IMR-90 (cell line): ENCODE measurements around the gene CAVIN1. TPM values are rescaled to one million over a fixed set of nuclear protein-coding genes. Genes with fewer than 3 reads are reported as not detected.

Experiments
- ATAC-seq: fragments of 200-7000 bp; cut with Tn5 transposase; 2 replicates; pipeline ENCODE4 v1.9.1; 2020; ENCODE audit warnings: low read depth, mild to moderate bottlenecking, moderate library complexity
- BruUV-seq: library from RNA; stranded (reverse); fragments of 400-500 nt; replicated peaks from 2 replicates; lab custom pipeline; 2021; lab: Mats Ljungman, UMichigan
- CTCF ChIA-PET: fragments of 300-600 bp; formaldehyde crosslinking; extraction: SDS; loops from one replicate; lab custom pipeline; 2021; ENCODE audit warnings: antibody characterized with exemption; lab: Yijun Ruan, JAX
- POLR2A ChIA-PET: fragments of 300-600 bp; sonication (Branson Sonifier 250); formaldehyde crosslinking; loops from one replicate; lab custom pipeline; 2022; ENCODE audit warnings: antibody characterized with exemption; ENCODE audit not compliant: unreplicated experiment; lab: Charles Lee
- DNase-seq: peaks from one replicate; pipeline ENCODE4 v3.0.0; 2013
- H2AFZ ChIP-seq: replicated peaks from 2 replicates; pipeline ENCODE3; 2013; ENCODE audit warnings: low read length, mild to moderate bottlenecking; ENCODE audit not compliant: poor library complexity
- H2AK5ac ChIP-seq: 2 replicates; pipeline ENCODE4 v1.6.1; 2013; ENCODE audit warnings: low read depth, low read length, inconsistent platforms
- H2AK9ac ChIP-seq: replicated peaks from 2 replicates; pipeline ENCODE3; 2013; ENCODE audit warnings: mild to moderate bottlenecking, low read depth, low read length, moderate library complexity; ENCODE audit not compliant: poor library complexity
- H2BK120ac ChIP-seq: 2 replicates; pipeline ENCODE4 v1.6.1; 2013; ENCODE audit warnings: low read depth, low read length, inconsistent platforms
- H2BK15ac ChIP-seq: 3 replicates; pipeline ENCODE4 v1.6.1; 2013; ENCODE audit warnings: low read depth, low read length, inconsistent platforms
- H2BK20ac ChIP-seq: 2 replicates; pipeline ENCODE4 v1.6.1; 2013; ENCODE audit warnings: low read depth, mild to moderate bottlenecking, inconsistent platforms, low read length, moderate library complexity
- H2BK5ac ChIP-seq: 2 replicates; pipeline ENCODE4 v1.6.1; 2013; ENCODE audit warnings: mild to moderate bottlenecking, low read depth, low read length, inconsistent platforms; ENCODE audit not compliant: poor library complexity, severe bottlenecking
- H3K14ac ChIP-seq: replicated peaks from 2 replicates; pipeline ENCODE4 v1.6.1; 2013; ENCODE audit warnings: low read depth, low read length, inconsistent platforms
- H3K18ac ChIP-seq: 2 replicates; pipeline ENCODE4 v1.6.1; 2013; ENCODE audit warnings: low read depth, low read length, control low read depth
- H3K23ac ChIP-seq: 2 replicates; pipeline ENCODE4 v1.6.1; 2013; ENCODE audit warnings: low read depth, low read length, inconsistent platforms
- H3K27ac ChIP-seq: 2 replicates; pipeline ENCODE4 v1.5.1; 2013; ENCODE audit warnings: mild to moderate bottlenecking, control low read depth, low read length; ENCODE audit not compliant: insufficient read depth
- H3K27me3 ChIP-seq: 2 replicates; pipeline ENCODE4 v1.6.1; 2013; ENCODE audit warnings: low read length; ENCODE audit not compliant: control insufficient read depth, insufficient read depth
- H3K36me3 ChIP-seq: 2 replicates; pipeline ENCODE4 v1.6.1; 2013; ENCODE audit warnings: low read length, mixed read lengths; ENCODE audit not compliant: control insufficient read depth, insufficient read depth
- H3K4ac ChIP-seq: 2 replicates; pipeline ENCODE4 v1.6.1; 2013; ENCODE audit warnings: low read depth, low read length, inconsistent platforms
- H3K4me1 ChIP-seq: 2 replicates; pipeline ENCODE4 v1.6.1; 2013; ENCODE audit warnings: low read length, mixed read lengths; ENCODE audit not compliant: control insufficient read depth, insufficient read depth
- H3K4me2 ChIP-seq: 2 replicates; pipeline ENCODE4 v1.6.1; 2013; ENCODE audit warnings: low read depth, mild to moderate bottlenecking, control low read depth, low read length, moderate library complexity
- H3K4me3 ChIP-seq: 2 replicates; pipeline ENCODE4 v1.5.1; 2013; ENCODE audit warnings: low read depth, mild to moderate bottlenecking, control low read depth, low read length, moderate library complexity; ENCODE audit not compliant: insufficient read depth
- H3K56ac ChIP-seq: 2 replicates; pipeline ENCODE4 v1.6.1; 2013; ENCODE audit warnings: low read length, inconsistent platforms; ENCODE audit not compliant: insufficient read depth; ENCODE audit errors: extremely low read depth
- H3K79me1 ChIP-seq, 2 experiments: 2 replicates each; pipeline ENCODE4 v1.6.1; 2013; ENCODE audit warnings: low read length in 2 of 2, inconsistent platforms in 1 of 2, low read depth in 1 of 2
- H3K9ac ChIP-seq: 2 replicates; pipeline ENCODE4 v1.6.1; 2013; ENCODE audit warnings: low read depth, low read length, control low read depth
- H3K9me1 ChIP-seq: 2 replicates; pipeline ENCODE4 v1.6.1; 2013; ENCODE audit warnings: low read length, inconsistent platforms; ENCODE audit not compliant: insufficient read depth
- H3K9me3 ChIP-seq: 2 replicates; pipeline ENCODE4 v1.6.1; 2013; ENCODE audit warnings: low read length; ENCODE audit not compliant: control insufficient read depth, insufficient read depth
- H4K20me1 ChIP-seq: 2 replicates; pipeline ENCODE4 v1.6.1; 2013; ENCODE audit warnings: low read length, inconsistent platforms; ENCODE audit not compliant: insufficient read depth
- H4K5ac ChIP-seq: 2 replicates; pipeline ENCODE4 v1.6.1; 2013; ENCODE audit warnings: mild to moderate bottlenecking, low read depth, low read length, control low read depth
- H4K8ac ChIP-seq, 2 experiments: 2 replicates each; pipeline ENCODE4 v1.6.1; 2013; ENCODE audit warnings: low read depth in 2 of 2, low read length in 2 of 2, control low read depth in 1 of 2, inconsistent platforms in 1 of 2
- H4K91ac ChIP-seq: 2 replicates; pipeline ENCODE4 v1.6.1; 2013; ENCODE audit warnings: low read depth, low read length, inconsistent platforms; ENCODE audit not compliant: insufficient read depth
- BHLHE40 ChIP-seq: fragments of 150-350 bp; IDR thresholded peaks from 2 replicates; pipeline ENCODE4 v1.6.1; 2016; ENCODE audit warnings: mild to moderate bottlenecking, low read depth, low read length
- CEBPB ChIP-seq: IDR thresholded peaks from 2 replicates; pipeline ENCODE4 v1.6.1; 2012; ENCODE audit warnings: low read depth, low read length, improper control_type of control experiment
- CHD1 ChIP-seq: IDR thresholded peaks from 2 replicates; pipeline ENCODE4 v1.6.1; 2012; ENCODE audit warnings: low read depth, low read length, improper control_type of control experiment
- CTCF ChIP-seq: conservative IDR thresholded peaks from 2 replicates; pipeline ENCODE4 v1.5.1; 2012; ENCODE audit warnings: mild to moderate bottlenecking, low read depth, low read length, improper control_type of control experiment
- FOS ChIP-seq: fragments of 150-350 bp; IDR thresholded peaks from 2 replicates; pipeline ENCODE4 v1.6.1; 2016; ENCODE audit warnings: low read depth, low read length
- MAFK ChIP-seq: IDR thresholded peaks from 2 replicates; pipeline ENCODE4 v1.6.1; 2012; ENCODE audit warnings: low read depth, low read length, improper control_type of control experiment
- MAZ ChIP-seq: IDR thresholded peaks from 2 replicates; pipeline ENCODE4 v1.6.1; 2012; ENCODE audit warnings: low read depth, mild to moderate bottlenecking, low read length, improper control_type of control experiment, moderate library complexity, borderline replicate concordance
- MXI1 ChIP-seq: IDR thresholded peaks from 2 replicates; pipeline ENCODE4 v1.6.1; 2012; ENCODE audit warnings: low read depth, mild to moderate bottlenecking, low read length, moderate library complexity, borderline replicate concordance
- NFE2L2 ChIP-seq: fragments of 150-350 bp; IDR thresholded peaks from 2 replicates; pipeline ENCODE4 v1.6.1; 2016; ENCODE audit warnings: low read depth, mild to moderate bottlenecking, low read length
- POLR2A ChIP-seq: IDR thresholded peaks from 2 replicates; pipeline ENCODE4 v1.6.1; 2012; ENCODE audit warnings: mild to moderate bottlenecking, low read depth, low read length
- RAD21 ChIP-seq: IDR thresholded peaks from 2 replicates; pipeline ENCODE4 v1.6.1; 2012; ENCODE audit warnings: low read length, improper control_type of control experiment
- RCOR1 ChIP-seq: IDR thresholded peaks from 2 replicates; pipeline ENCODE4 v1.6.1; 2012; ENCODE audit warnings: mild to moderate bottlenecking, low read length, improper control_type of control experiment; ENCODE audit not compliant: insufficient replicate concordance
- RFX5 ChIP-seq: IDR thresholded peaks from 2 replicates; pipeline ENCODE4 v1.8.0; 2012; ENCODE audit warnings: low read depth, mild to moderate bottlenecking, low read length, moderate library complexity
- SMC3 ChIP-seq: fragments of 150-350 bp; IDR thresholded peaks from 2 replicates; pipeline ENCODE4 v1.6.1; 2016; ENCODE audit warnings: low read depth, mild to moderate bottlenecking, antibody characterized with exemption, low read length, moderate library complexity
- USF2 ChIP-seq: fragments of 150-350 bp; IDR thresholded peaks from 2 replicates; pipeline ENCODE4 v1.6.1; 2017; ENCODE audit warnings: mild to moderate bottlenecking, antibody characterized with exemption, low read length, low read depth
- WGBS, 2 experiments: methylation state at CpG; one replicate each; pipeline versions ENCODE4 v1.1.5 to v1.1.7; 2013; ENCODE audit warnings: missing lambda C conversion rate in 2 of 2; ENCODE audit not compliant: insufficient read length in 1 of 2; ENCODE audit errors: extremely low coverage in 2 of 2; 5-methylcytosine and 5-hydroxymethylcytosine counted together
- dilution Hi-C: fragments of 300-500 bp; cut with HindIII; formaldehyde crosslinking; loops from one replicate; pipeline ENCODE4 v1.14.3; 2018; ENCODE audit warnings: low sequenced_read_pairs; ENCODE audit not compliant: unreplicated experiment
- in situ Hi-C: fragments of 300-500 bp; cut with MboI; formaldehyde crosslinking; loops from 3 replicates; pipeline ENCODE4 v1.14.3; 2019; ENCODE audit warnings: low sequenced_read_pairs, inconsistent platforms, mixed read lengths
- intact Hi-C: fragments of 100-400 bp; cut with micrococcal nuclease; formaldehyde crosslinking; loops from 2 replicates; pipeline ENCODE4 v1.10.0; 2022
- polyA plus RNA-seq, 3 experiments: library from polyadenylated mRNA; depleted of rRNA; stranded (reverse); fragments of >200 nt; gene quantifications; 2 replicates each; pipeline ENCODE4 v1.2.3, GENCODE V29; 2012; ENCODE audit warnings: low replicate concordance in 1 of 3
- total RNA-seq: library from RNA; depleted of rRNA; stranded (reverse); fragments of >200 nt; gene quantifications from 2 replicates; pipeline ENCODE4 v1.2.3, GENCODE V29; 2012
- TF ChIP-seq, protein P1 (sequence below): fragments of 150-350 bp; IDR thresholded peaks from 2 replicates; pipeline ENCODE4 v1.6.1; 2016; ENCODE audit warnings: low read depth, mild to moderate bottlenecking, low read length, moderate library complexity, borderline replicate concordance

CAVIN1 gene
- total and polyA plus RNA-seq, 2 of the 4 experiments (the other 2 are of a cell fraction): 491 to 556 TPM

- no peaks in the 10 kb centered on the region for H3K9me3 ChIP-seq
- H2AK5ac ChIP-seq: no peak overlapping the region
- peak overlapping the region; percentile 15 for H2BK5ac ChIP-seq
- H3K27ac ChIP-seq: peak overlapping the region; percentile 35; the same call in 1 of the 2 replicates
- peaks cover 10% of the 10 kb centered on the region for H3K9me1 ChIP-seq
- peaks cover 21% of the 10 kb centered on the region for H3K36me3 ChIP-seq
- intact Hi-C loops: loop anchor here (1.0 kb wide), 1 partner anchor 77 kb away; no protein-coding TSS in a partner anchor
- no peak overlapping the region for H3K4me2 ChIP-seq
- dilution Hi-C loops: no loop called here
- H2BK20ac ChIP-seq: no peak overlapping the region
- TF ChIP-seq RFX5 (no peak), POLR2A (no peak), CHD1 (no peak), RAD21 (no peak), CEBPB (no peak), MAZ (no peak), SMC3 (no peak), CTCF (no peak), RCOR1 (no peak), USF2 (no peak), BHLHE40 (no peak), FOS (no peak), NFE2L2 (no peak), MXI1 (no peak), MAFK (no peak)
- TF ChIP-seq, protein P1, sequence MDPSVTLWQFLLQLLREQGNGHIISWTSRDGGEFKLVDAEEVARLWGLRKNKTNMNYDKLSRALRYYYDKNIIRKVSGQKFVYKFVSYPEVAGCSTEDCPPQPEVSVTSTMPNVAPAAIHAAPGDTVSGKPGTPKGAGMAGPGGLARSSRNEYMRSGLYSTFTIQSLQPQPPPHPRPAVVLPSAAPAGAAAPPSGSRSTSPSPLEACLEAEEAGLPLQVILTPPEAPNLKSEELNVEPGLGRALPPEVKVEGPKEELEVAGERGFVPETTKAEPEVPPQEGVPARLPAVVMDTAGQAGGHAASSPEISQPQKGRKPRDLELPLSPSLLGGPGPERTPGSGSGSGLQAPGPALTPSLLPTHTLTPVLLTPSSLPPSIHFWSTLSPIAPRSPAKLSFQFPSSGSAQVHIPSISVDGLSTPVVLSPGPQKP: no peak
- H3K56ac ChIP-seq: no peak overlapping the region
- peaks cover 19% of the 10 kb centered on the region for H3K4me1 ChIP-seq
- H3K27me3 ChIP-seq: no peaks in the 10 kb centered on the region
- CTCF ChIA-PET: interaction anchor here (0.7 to 1.2 kb wide), 2 partner anchors 25 to 77 kb away, joined by 4 read pairs; no protein-coding TSS in a partner anchor
- peaks cover 21 to 60% of the 10 kb centered on the region in 2 experiments for H3K79me1 ChIP-seq
- DNase-seq (no peak), ATAC-seq (no peak)
- H2BK120ac ChIP-seq: no peak overlapping the region
- 0 out of 2 replicates have a peak overlapping the region, but pooled peaks have one; percentile 7 for H3K14ac ChIP-seq
- H3K23ac ChIP-seq: no peak overlapping the region
- WGBS, 2 experiments: 38% methylated on average over 2 of the region's 2 CpGs; no CpG with 5 or more reads in 1 of the 2 experiments
- no peak overlapping the region for H2BK15ac ChIP-seq
- H3K4me3 ChIP-seq: no peak overlapping the region
- POLR2A ChIA-PET: interaction anchor here (0.6 kb wide), 1 partner anchor 78 kb away, joined by 7 read pairs; no protein-coding TSS in a partner anchor
- no peak overlapping the region for H4K5ac ChIP-seq
- H3K4ac ChIP-seq: no peak overlapping the region
- no peak overlapping the region for H3K9ac ChIP-seq
- H4K20me1 ChIP-seq: peaks cover 57% of the 10 kb centered on the region
- in situ Hi-C loops: no loop called here
- H2AK9ac ChIP-seq: no peak overlapping the region
- no peak overlapping the region for H4K91ac ChIP-seq
- H3K18ac ChIP-seq: no peak overlapping the region
- H4K8ac ChIP-seq: no peak overlapping the region
- H2AFZ ChIP-seq: no peak overlapping the region
- BruUV-seq: no TSS peak
These were observed 23.9 kb downstream of the CAVIN1 start for GRCh38 chr17:42399121-42399520.
